Measurements from ENCODE around the gene RAD18.

The RAD18 gene

DNA sequence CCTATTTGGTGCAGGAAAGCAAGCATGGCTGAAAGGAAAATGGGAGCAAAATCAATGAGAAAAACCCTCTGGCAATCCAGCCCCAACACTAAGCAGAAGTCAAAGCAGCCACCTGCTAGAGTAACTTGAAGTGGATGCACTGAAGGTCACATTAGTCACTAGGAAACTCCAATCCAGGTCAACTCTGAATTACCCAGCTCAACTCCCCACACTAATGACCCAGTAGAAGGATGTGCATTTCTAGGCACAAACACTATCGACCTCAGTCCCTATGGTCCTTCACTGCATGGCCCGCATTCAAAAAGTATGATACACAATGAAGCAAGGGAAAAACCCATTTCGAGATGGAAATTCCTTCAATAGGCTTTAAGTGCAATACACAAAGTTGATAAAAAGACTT is 80.6 kb downstream of the RAD18 start:
- TF ChIP-seq FOXP2 (optimal IDR thresholded peaks at IDR 0.05; ENCODE audit: borderline replicate concordance, extremely low read depth, extremely low read length, insufficient read depth) = no peak

- TF ChIP-seq FOXP2 (optimal IDR thresholded peaks at IDR 0.05; ENCODE audit: borderline replicate concordance, extremely low read depth, extremely low read length, insufficient read depth) (no peak), POLR2AphosphoS5 (IDR thresholded peaks at IDR 0.05; ENCODE audit: low read depth, low read length) (no peak), SIN3A (IDR thresholded peaks at IDR 0.05; ENCODE audit: borderline replicate concordance, insufficient read depth, low read length) (no peak), TAF1 (IDR thresholded peaks at IDR 0.05; ENCODE audit: borderline replicate concordance, insufficient read depth, low read length) (no peak)
- TF ChIP-seq, protein P1, sequence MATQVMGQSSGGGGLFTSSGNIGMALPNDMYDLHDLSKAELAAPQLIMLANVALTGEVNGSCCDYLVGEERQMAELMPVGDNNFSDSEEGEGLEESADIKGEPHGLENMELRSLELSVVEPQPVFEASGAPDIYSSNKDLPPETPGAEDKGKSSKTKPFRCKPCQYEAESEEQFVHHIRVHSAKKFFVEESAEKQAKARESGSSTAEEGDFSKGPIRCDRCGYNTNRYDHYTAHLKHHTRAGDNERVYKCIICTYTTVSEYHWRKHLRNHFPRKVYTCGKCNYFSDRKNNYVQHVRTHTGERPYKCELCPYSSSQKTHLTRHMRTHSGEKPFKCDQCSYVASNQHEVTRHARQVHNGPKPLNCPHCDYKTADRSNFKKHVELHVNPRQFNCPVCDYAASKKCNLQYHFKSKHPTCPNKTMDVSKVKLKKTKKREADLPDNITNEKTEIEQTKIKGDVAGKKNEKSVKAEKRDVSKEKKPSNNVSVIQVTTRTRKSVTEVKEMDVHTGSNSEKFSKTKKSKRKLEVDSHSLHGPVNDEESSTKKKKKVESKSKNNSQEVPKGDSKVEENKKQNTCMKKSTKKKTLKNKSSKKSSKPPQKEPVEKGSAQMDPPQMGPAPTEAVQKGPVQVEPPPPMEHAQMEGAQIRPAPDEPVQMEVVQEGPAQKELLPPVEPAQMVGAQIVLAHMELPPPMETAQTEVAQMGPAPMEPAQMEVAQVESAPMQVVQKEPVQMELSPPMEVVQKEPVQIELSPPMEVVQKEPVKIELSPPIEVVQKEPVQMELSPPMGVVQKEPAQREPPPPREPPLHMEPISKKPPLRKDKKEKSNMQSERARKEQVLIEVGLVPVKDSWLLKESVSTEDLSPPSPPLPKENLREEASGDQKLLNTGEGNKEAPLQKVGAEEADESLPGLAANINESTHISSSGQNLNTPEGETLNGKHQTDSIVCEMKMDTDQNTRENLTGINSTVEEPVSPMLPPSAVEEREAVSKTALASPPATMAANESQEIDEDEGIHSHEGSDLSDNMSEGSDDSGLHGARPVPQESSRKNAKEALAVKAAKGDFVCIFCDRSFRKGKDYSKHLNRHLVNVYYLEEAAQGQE (IDR thresholded peaks at IDR 0.05; ENCODE audit: insufficient read depth in 1 of 2, low read depth in 2 of 2, low read length in 2 of 2) = no peak
Measured at GRCh38 chr3:8882171-8882593, 81.1 kb downstream of the RAD18 start.

GRCh38 chr3:8879347-8879944 is 83.8 kb downstream of the RAD18 start:
- TF ChIP-seq, protein P1 (IDR thresholded peaks at IDR 0.05; ENCODE audit: insufficient read depth in 1 of 2, low read depth in 2 of 2, low read length in 2 of 2) = no peak
- no peak for TF ChIP-seq FOXP2 (optimal IDR thresholded peaks at IDR 0.05; ENCODE audit: borderline replicate concordance, extremely low read depth, extremely low read length, insufficient read depth)
- no peak for TF ChIP-seq SIN3A (IDR thresholded peaks at IDR 0.05; ENCODE audit: borderline replicate concordance, insufficient read depth, low read length)
- no peak for TF ChIP-seq POLR2AphosphoS5 (IDR thresholded peaks at IDR 0.05; ENCODE audit: low read depth, low read length)
- no peak for TF ChIP-seq TAF1 (IDR thresholded peaks at IDR 0.05; ENCODE audit: borderline replicate concordance, insufficient read depth, low read length)

DNA sequence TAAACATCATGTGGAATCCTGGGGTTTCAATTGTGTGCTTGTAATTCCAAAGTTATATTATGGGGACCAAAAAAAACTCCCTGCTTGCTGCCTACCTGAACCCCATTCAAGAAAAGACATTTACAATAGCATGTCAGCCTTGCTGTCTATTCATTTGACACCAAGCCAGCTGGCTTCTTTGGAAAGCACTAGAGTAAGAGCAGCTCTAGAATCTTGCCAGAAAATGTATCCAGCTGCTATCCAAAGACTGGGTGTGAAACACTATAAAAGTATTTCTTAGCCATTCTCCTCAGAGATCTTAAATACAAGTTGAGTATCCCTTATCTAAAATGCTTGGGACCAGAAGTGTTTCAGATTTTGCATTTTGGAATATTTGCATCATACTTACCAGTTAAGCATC is 87.4 kb downstream of the RAD18 start:
- TF ChIP-seq FOXP2 (optimal IDR thresholded peaks at IDR 0.05; ENCODE audit: borderline replicate concordance, extremely low read depth, extremely low read length, insufficient read depth) = no peak
- TF ChIP-seq SIN3A (IDR thresholded peaks at IDR 0.05; ENCODE audit: borderline replicate concordance, insufficient read depth, low read length) = no peak
- TF ChIP-seq TAF1 (IDR thresholded peaks at IDR 0.05; ENCODE audit: borderline replicate concordance, insufficient read depth, low read length) = no peak
- TF ChIP-seq, protein P1 (IDR thresholded peaks at IDR 0.05; ENCODE audit: insufficient read depth in 1 of 2, low read depth in 2 of 2, low read length in 2 of 2) = no peak
- TF ChIP-seq POLR2AphosphoS5 (IDR thresholded peaks at IDR 0.05; ENCODE audit: low read depth, low read length) = no peak

DNA sequence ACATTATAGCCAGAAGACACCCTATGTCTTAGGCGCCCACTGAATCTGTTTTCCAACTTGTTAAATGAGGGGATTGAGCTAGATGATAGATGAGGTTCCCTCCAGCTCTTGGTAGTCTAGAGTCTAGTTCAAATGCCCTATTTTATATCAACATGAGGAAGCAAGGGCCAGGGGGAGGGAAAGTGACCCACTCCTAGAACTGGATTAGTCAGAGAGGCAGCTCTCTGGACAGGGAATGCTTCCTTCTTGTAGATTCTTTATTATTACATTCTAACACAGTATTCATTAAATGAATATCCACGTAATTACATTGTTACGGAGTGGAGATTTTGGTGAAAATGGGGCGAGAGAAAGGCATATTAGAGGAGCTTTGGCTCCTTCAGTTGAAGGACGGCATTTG is 89.5 kb downstream of the RAD18 start:
- TF ChIP-seq, protein P1 (IDR thresholded peaks at IDR 0.05; ENCODE audit: insufficient read depth in 1 of 2, low read depth in 2 of 2, low read length in 2 of 2) = no peak
- TF ChIP-seq SIN3A (IDR thresholded peaks at IDR 0.05; ENCODE audit: borderline replicate concordance, insufficient read depth, low read length) = no peak
- no peak for TF ChIP-seq POLR2AphosphoS5 (IDR thresholded peaks at IDR 0.05; ENCODE audit: low read depth, low read length)
- TF ChIP-seq FOXP2 (optimal IDR thresholded peaks at IDR 0.05; ENCODE audit: borderline replicate concordance, extremely low read depth, extremely low read length, insufficient read depth) = no peak
- TF ChIP-seq TAF1 (IDR thresholded peaks at IDR 0.05; ENCODE audit: borderline replicate concordance, insufficient read depth, low read length) = no peak
